Kidney (tissue), 14 donors: ENCODE measurements around the gene CRPPA. TPM values are rescaled to one million over a fixed set of nuclear protein-coding genes. Genes with fewer than 3 reads are reported as not detected.
A peak's percentile ranks its signal among the peaks of the same experiment; 100 is the strongest.

Source experiments
- DNase-seq, 5 donors: peaks; one replicate each; pipeline ENCODE4 v3.0.0-alpha.2; 2013 to 2020
- FAIRE-seq: peaks from 2 replicates; lab custom pipeline; 2012; peaks lifted over from hg19 to GRCh38; lab: Jason Lieb, UNC
- H3K27ac ChIP-seq, 2 donors: one replicate each; pipeline ENCODE4 v1.7.0; 2013; ENCODE audit warnings: low read depth in 2 of 2, low read length in 2 of 2, inconsistent platforms in 1 of 2
- H3K27me3 ChIP-seq: one replicate; pipeline ENCODE4 v1.7.1; 2013; ENCODE audit warnings: low read length, inconsistent platforms; ENCODE audit not compliant: control insufficient read depth, insufficient read depth
- H3K36me3 ChIP-seq, 3 donors: one replicate each; pipeline versions ENCODE4 v1.7.0 to v1.7.1; 2013; ENCODE audit warnings: low read length in 3 of 3, control low read depth in 1 of 3, inconsistent platforms in 1 of 3; ENCODE audit not compliant: insufficient read depth in 3 of 3, control insufficient read depth in 2 of 3
- H3K4me1 ChIP-seq, 3 donors: one replicate each; pipeline versions ENCODE4 v1.7.0 to v1.7.1; 2013; ENCODE audit warnings: low read length in 3 of 3, inconsistent platforms in 1 of 3, low read depth in 1 of 3; ENCODE audit not compliant: control insufficient read depth in 2 of 3, insufficient read depth in 2 of 3
- H3K4me3 ChIP-seq, 3 donors: one replicate each; pipeline versions ENCODE4 v1.7.0 to v1.8.1; 2013; ENCODE audit warnings: low read length in 3 of 3, control low read depth in 1 of 3, inconsistent platforms in 1 of 3
- H3K9ac ChIP-seq, 3 donors: one replicate each; pipeline versions ENCODE4 v1.7.0 to v1.7.1; 2013; ENCODE audit warnings: low read length in 3 of 3, control low read depth in 1 of 3, inconsistent platforms in 1 of 3
- H3K9me3 ChIP-seq, 3 donors: one replicate each; pipeline versions ENCODE4 v1.7.0 to v1.7.1; 2013; ENCODE audit warnings: low read length in 3 of 3, control low read depth in 1 of 3, inconsistent platforms in 1 of 3; ENCODE audit not compliant: control insufficient read depth in 2 of 3, insufficient read depth in 1 of 3
- CTCF ChIP-seq: IDR thresholded peaks from 3 replicates; pipeline ENCODE4 v1.5.1; 2012; ENCODE audit warnings: mild to moderate bottlenecking, moderate library complexity, borderline replicate concordance; ENCODE audit not compliant: insufficient read depth; ENCODE audit errors: extremely low read depth
- intact Hi-C: fragments of 100-400 bp; cut with DNase I; formaldehyde crosslinking; loops from one replicate; pipeline ENCODE4 v1.11.1; 2022
- polyA plus RNA-seq: library from polyadenylated mRNA; stranded (reverse); fragments of 350-450 nt; fragmentation: Illumina TruSeq; extraction: RNeasy Lipid Tissue Mini Kit (QIAGEN cat#74804); gene quantifications from one replicate; pipeline ENCODE4 v1.2.3, GENCODE V29; 2014; ENCODE audit warnings: low read depth, low replicate concordance; ENCODE audit not compliant: insufficient read depth
- total RNA-seq: library from RNA; stranded (reverse); fragmentation: NEBNext Ultra II Directional; extraction: Animal tissue kit (Norgen Biotek cat#: 25700); gene quantifications from one replicate; pipeline ENCODE4 v1.2.1, GENCODE V29; 2021
- donor health status: control.
- donor health status: control.
- donor health status: control.
- donor health status: control.
- donor health status: control.
- donor health status: DM: yes; HTN: yes; CAD: no.
- donor health status: Normal renal cell carcinoma (clear cell type).

Gene CRPPA
- total and polyA plus RNA-seq, 2 donors from 2014 or later = 2.0 to 5.9 TPM

DNA sequence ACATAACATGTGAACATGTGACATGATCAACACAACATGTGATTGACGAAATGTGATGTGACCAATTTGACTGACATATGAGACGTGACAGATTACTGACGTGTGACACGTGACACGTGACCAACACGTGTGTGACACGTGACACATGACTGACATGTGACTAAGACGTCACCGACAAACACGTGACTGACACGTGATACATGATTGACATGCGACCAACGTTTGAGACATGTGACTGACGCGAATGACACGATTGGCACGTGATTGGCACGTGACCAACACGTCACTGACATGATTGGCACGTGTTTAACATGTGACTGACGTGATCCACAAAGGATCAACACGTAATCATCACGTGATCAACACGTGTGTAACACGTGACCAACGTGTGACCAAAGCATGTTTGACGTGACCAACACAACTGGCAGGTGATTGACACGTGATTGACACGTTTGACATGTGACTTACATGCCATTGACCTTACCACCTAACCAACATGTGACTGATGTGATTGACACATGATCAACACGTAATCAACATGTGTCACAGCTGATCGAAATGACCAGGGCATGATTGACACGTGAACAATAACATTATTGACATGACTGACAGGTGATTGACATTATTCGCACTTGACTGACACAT lies 23.7 kb downstream of the CRPPA start:
- Histone ChIP-seq H3K4me1 (no peaks in the 10 kb centered on the region), H3K36me3 (peaks cover 4 to 28% (median 20%) of the 10 kb centered on the region in 3 donors), H3K27ac (no peak overlapping the region), H3K9me3 (peaks cover 0 to 35% (median 18%) of the 10 kb centered on the region in 3 donors), H3K27me3 (no peaks in the 10 kb centered on the region), H3K4me3 (peak overlapping the region in 1 of 3 donors; percentile 7), H3K9ac (no peak overlapping the region)
- TF ChIP-seq CTCF = no peak
- DNase-seq (no peak), FAIRE-seq (no peak)
- intact Hi-C loops = no loop called here

- intact Hi-C loops = no loop called here
- FAIRE-seq = no peak
- no peak for DNase-seq
Measured at GRCh38 chr7:16396766-16397500, 24.4 kb downstream of the CRPPA start.

DNA sequence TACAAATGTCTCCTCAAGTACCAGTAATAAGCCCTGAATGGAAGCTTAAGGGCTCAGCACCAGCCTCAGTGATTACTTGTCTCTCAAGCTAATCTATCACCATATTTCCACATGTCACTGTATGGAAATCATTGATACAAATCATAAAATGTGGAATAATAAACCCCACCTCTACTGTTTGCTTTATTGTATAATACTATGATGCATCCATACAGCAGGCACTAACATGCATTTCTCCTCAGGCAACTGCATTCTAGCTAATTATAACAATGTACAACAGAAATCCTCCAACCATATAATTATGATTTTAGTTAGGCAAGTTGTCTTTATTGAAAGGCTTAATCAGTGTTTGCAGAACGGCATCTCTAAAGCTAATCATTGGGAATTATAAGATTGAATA lies 26.2 kb downstream of the CRPPA start:
- Histone ChIP-seq H3K4me1 (no peaks in the 10 kb centered on the region), H3K9ac (no peak overlapping the region), H3K27ac (no peak overlapping the region), H3K9me3 (peaks cover 0 to 31% (median 17%) of the 10 kb centered on the region in 3 donors), H3K27me3 (no peaks in the 10 kb centered on the region), H3K4me3 (no peak overlapping the region), H3K36me3 (peaks cover 4 to 27% (median 15%) of the 10 kb centered on the region in 3 donors)
- intact Hi-C loops = no loop called here
- DNase-seq = no peak
- TF ChIP-seq CTCF = no peak
- FAIRE-seq = no peak

More at GRCh38 chr7:16396766-16397500, 24.4 kb downstream of the CRPPA start:
- H3K27ac ChIP-seq = no peak overlapping the region
- H3K9ac ChIP-seq = no peak overlapping the region
- H3K9me3 ChIP-seq = peaks cover 0 to 35% (median 18%) of the 10 kb centered on the region in 3 donors
- no peaks in the 10 kb centered on the region for H3K27me3 ChIP-seq
- H3K36me3 ChIP-seq = peaks cover 4 to 28% (median 20%) of the 10 kb centered on the region in 3 donors
- TF ChIP-seq CTCF = no peak
- peak overlapping the region in 1 of 3 donors; percentile 7 for H3K4me3 ChIP-seq
- no peaks in the 10 kb centered on the region for H3K4me1 ChIP-seq
